LNCAP (cell line): ENCODE results near the gene EPS15.

Experiments used
- CTCF ChIP-seq: fragments of 450-650 bp; IDR thresholded peaks from 2 replicates; pipeline ENCODE4 v1.5.1; 2017; ENCODE audit warnings: mild to moderate bottlenecking

The EPS15 gene

GRCh38 chr1:51309291-51309690, 209.8 kb downstream of the EPS15 start:
- no peak for TF ChIP-seq CTCF

GRCh38 chr1:51308636-51309035, 210.4 kb downstream of the EPS15 start:
- no peak for TF ChIP-seq CTCF

- no peak for TF ChIP-seq CTCF
These were observed 212.1 kb downstream of the EPS15 start for GRCh38 chr1:51306950-51307349.

- TF ChIP-seq CTCF, result no peak
These were observed 213.7 kb downstream of the EPS15 start for GRCh38 chr1:51305371-51305823.

- no peak for TF ChIP-seq CTCF
These were observed 214.7 kb downstream of the EPS15 start for GRCh38 chr1:51304360-51304759.
